Right renal pelvis (tissue), 4 donors: ENCODE data around the gene SPATA21. TPM values are rescaled to one million over a fixed set of nuclear protein-coding genes. Genes with fewer than 3 reads are reported as not detected.
A peak's percentile ranks its signal among the peaks of the same experiment; 100 is the strongest.

Experiments used
- DNase-seq, 4 donors: peaks; one replicate each; pipeline ENCODE4 v3.0.0-alpha.2; 2013; ENCODE audit warnings: low read depth in 4 of 4, low spot score in 3 of 4, missing footprints in 1 of 4
- polyA plus RNA-seq, 4 donors: library from polyadenylated mRNA; unstranded; fragments of 120-200 nt; gene quantifications; one replicate each; pipeline ENCODE4 v1.2.1, GENCODE V29; 2013; ENCODE audit not compliant: insufficient read length in 4 of 4

SPATA21 gene
- polyA plus RNA-seq, 4 donors: 0.17 TPM; not detected in 3

- DNase-seq: peak; percentile 87 to 90 (median 90)
Observed at GRCh38 chr1:16351994-16352841, 85.0 kb downstream of the SPATA21 start, which contains the start of gene FBXO42. FBXO42 (minus strand) TSS chr1:16352480; CDS start chr1:16315418, 37,062 bp downstream.

- peak in 1 of 4 donors; percentile 34 for DNase-seq
Observed at GRCh38 chr1:16351456-16351993, 85.7 kb downstream of the SPATA21 start.

DNA sequence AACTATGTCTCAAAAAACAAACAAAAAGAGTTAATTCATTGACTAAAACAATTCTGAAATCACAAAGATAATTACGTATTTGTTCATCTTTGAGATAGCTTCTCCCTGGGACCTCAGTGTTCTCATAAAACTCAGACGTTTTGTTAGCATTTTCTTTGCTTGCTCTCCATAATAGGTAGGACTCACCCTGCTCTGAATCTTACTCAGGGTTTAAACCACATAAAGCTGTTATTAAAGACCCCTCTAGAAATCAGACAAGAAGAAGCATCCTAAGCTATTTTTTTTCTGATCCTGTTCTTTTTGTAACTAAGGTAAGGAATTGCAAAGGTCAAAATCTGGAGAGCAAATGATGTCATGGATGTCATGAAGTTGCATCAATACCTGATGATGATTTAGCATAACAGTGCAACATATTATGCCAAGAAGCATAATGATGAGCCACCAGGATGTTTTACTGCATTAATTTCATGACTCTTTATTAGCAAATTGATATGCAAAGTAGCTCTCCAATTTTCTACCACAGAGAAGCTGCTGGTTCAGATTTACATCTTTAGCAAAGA lies 87.3 kb downstream of the SPATA21 start:
- no peak for DNase-seq

Other genes with a start within 250 kb of the SPATA21 start
- gene ARHGEF19, start 224.8 kb downstream of the SPATA21 start, polyA plus RNA-seq: 10 to 100 TPM; 17.1 to 22.0 (median 20.8) TPM
- 1 to 10 TPM; 4.0 to 7.6 (median 5.7) TPM for gene CPLANE2, start 200.2 kb downstream of the SPATA21 start, polyA plus RNA-seq
- 10 to 100 TPM; 21.1 to 24.8 (median 22.1) TPM for gene FBXO42, start 84.9 kb downstream of the SPATA21 start, polyA plus RNA-seq
- gene SZRD1, start 70.2 kb downstream of the SPATA21 start, polyA plus RNA-seq: 100 to 1,000 TPM; 114 to 121 (median 116) TPM
- gene NECAP2, start 3.3 kb upstream of the SPATA21 start, polyA plus RNA-seq: 10 to 100 TPM; 64.2 to 72.9 (median 69.4) TPM
- not detected for gene RNU1-1, start 76.9 kb upstream of the SPATA21 start, polyA plus RNA-seq
- 100 to 1,000 TPM in 1 of 4 donors, 10 to 100 TPM in 3; 70.5 to 157 (median 88.6) TPM for gene NBPF1, start 176.1 kb upstream of the SPATA21 start, polyA plus RNA-seq
- not detected for gene RNU1-3, start 229.5 kb upstream of the SPATA21 start, polyA plus RNA-seq